ENCODE data around the gene GBF1. TPM values are rescaled to one million over a fixed set of nuclear protein-coding genes. Genes with fewer than 3 reads are reported as not detected.

The GBF1 gene
- total and polyA plus RNA-seq, 2 donors = 22.9 to 29.3 TPM

GRCh38 chr10:102310361-102311024 lies 65.2 kb downstream of the GBF1 start:
- DNase-seq (ENCODE audit: extremely low spot score) = no peak
- 68% methylated on average over 4 of the region's 4 CpGs for WGBS
- Histone ChIP-seq H3K36me3 (ENCODE audit: insufficient read depth) (peaks cover 2% of the 10 kb centered on the region), H3K27ac (ENCODE audit: low read depth) (no peak overlapping the region), H3K4me3 (ENCODE audit: low read depth, low read length) (no peak overlapping the region), H3K4me1 (ENCODE audit: insufficient read depth) (peaks cover 3% of the 10 kb centered on the region)

- H3K36me3 ChIP-seq (ENCODE audit: insufficient read depth) = peaks cover 2% of the 10 kb centered on the region
- WGBS = 47% methylated on average over 3 of the region's 3 CpGs
- no peak overlapping the region for H3K27ac ChIP-seq (ENCODE audit: low read depth)
- H3K4me1 ChIP-seq (ENCODE audit: insufficient read depth) = peaks cover 3% of the 10 kb centered on the region
- no peak for DNase-seq (ENCODE audit: extremely low spot score)
- no peak overlapping the region for H3K4me3 ChIP-seq (ENCODE audit: low read depth, low read length)
Observed at GRCh38 chr10:102311025-102311420, 65.7 kb downstream of the GBF1 start.

GRCh38 chr10:102312683-102313082 lies 67.4 kb downstream of the GBF1 start:
- Histone ChIP-seq H3K4me3 (ENCODE audit: low read depth, low read length) (no peak overlapping the region), H3K4me1 (ENCODE audit: insufficient read depth) (peaks cover 3% of the 10 kb centered on the region), H3K27ac (ENCODE audit: low read depth) (no peak overlapping the region), H3K36me3 (ENCODE audit: insufficient read depth) (peaks cover 2% of the 10 kb centered on the region)
- no peak for DNase-seq (ENCODE audit: extremely low spot score)
- WGBS = 76% methylated on average over 1 of the region's 1 CpG

- 36% methylated on average over 8 of the region's 8 CpGs for WGBS
- Histone ChIP-seq H3K36me3 (ENCODE audit: insufficient read depth) (peaks cover 2% of the 10 kb centered on the region), H3K4me3 (ENCODE audit: low read depth, low read length) (no peak overlapping the region), H3K27ac (ENCODE audit: low read depth) (no peak overlapping the region), H3K4me1 (ENCODE audit: insufficient read depth) (peaks cover 3% of the 10 kb centered on the region)
- no peak for DNase-seq (ENCODE audit: extremely low spot score)
Observed at GRCh38 chr10:102313221-102313896, 68.0 kb downstream of the GBF1 start.

- 97% methylated on average over 1 of the region's 1 CpG for WGBS
- no peak overlapping the region for H3K27ac ChIP-seq (ENCODE audit: low read depth)
- H3K4me1 ChIP-seq (ENCODE audit: insufficient read depth) = peaks cover 3% of the 10 kb centered on the region
- DNase-seq (ENCODE audit: extremely low spot score) = no peak
- no peak overlapping the region for H3K4me3 ChIP-seq (ENCODE audit: low read depth, low read length)
- no peaks in the 10 kb centered on the region for H3K36me3 ChIP-seq (ENCODE audit: insufficient read depth)
Observed at GRCh38 chr10:102314801-102315200, 69.5 kb downstream of the GBF1 start.

GRCh38 chr10:102316421-102316820 lies 71.1 kb downstream of the GBF1 start:
- no peaks in the 10 kb centered on the region for H3K4me1 ChIP-seq (ENCODE audit: insufficient read depth)
- WGBS = 88% methylated on average over 1 of the region's 1 CpG
- no peak for DNase-seq (ENCODE audit: extremely low spot score)
- H3K4me3 ChIP-seq (ENCODE audit: low read depth, low read length) = no peak overlapping the region
- no peak overlapping the region for H3K27ac ChIP-seq (ENCODE audit: low read depth)
- H3K36me3 ChIP-seq (ENCODE audit: insufficient read depth) = no peaks in the 10 kb centered on the region

- DNase-seq (ENCODE audit: extremely low spot score) = no peak
- Histone ChIP-seq H3K4me1 (ENCODE audit: insufficient read depth) (no peaks in the 10 kb centered on the region), H3K27ac (ENCODE audit: low read depth) (no peak overlapping the region), H3K36me3 (ENCODE audit: insufficient read depth) (peaks cover 2% of the 10 kb centered on the region), H3K4me3 (ENCODE audit: low read depth, low read length) (no peak overlapping the region)
- WGBS = 88% methylated on average over 2 of the region's 2 CpGs
Observed at GRCh38 chr10:102322914-102323313, 77.6 kb downstream of the GBF1 start.

- DNase-seq (ENCODE audit: extremely low spot score) = no peak
- WGBS = 66% methylated on average over 3 of the region's 3 CpGs
- H3K36me3 ChIP-seq (ENCODE audit: insufficient read depth) = peaks cover 2% of the 10 kb centered on the region
- H3K27ac ChIP-seq (ENCODE audit: low read depth) = no peak overlapping the region
- no peak overlapping the region for H3K4me3 ChIP-seq (ENCODE audit: low read depth, low read length)
- no peaks in the 10 kb centered on the region for H3K4me1 ChIP-seq (ENCODE audit: insufficient read depth)
Observed at GRCh38 chr10:102324061-102324460, 78.7 kb downstream of the GBF1 start.

GRCh38 chr10:102326031-102326430 lies 80.7 kb downstream of the GBF1 start:
- WGBS = 69% methylated on average over 4 of the region's 4 CpGs
- Histone ChIP-seq H3K4me1 (ENCODE audit: insufficient read depth) (no peaks in the 10 kb centered on the region), H3K4me3 (ENCODE audit: low read depth, low read length) (no peak overlapping the region), H3K36me3 (ENCODE audit: insufficient read depth) (peaks cover 2% of the 10 kb centered on the region), H3K27ac (ENCODE audit: low read depth) (no peak overlapping the region)
- no peak for DNase-seq (ENCODE audit: extremely low spot score)

GRCh38 chr10:102327002-102327401 lies 81.7 kb downstream of the GBF1 start:
- H3K4me3 ChIP-seq (ENCODE audit: low read depth, low read length) = no peak overlapping the region
- H3K27ac ChIP-seq (ENCODE audit: low read depth) = no peak overlapping the region
- 70% methylated on average over 5 of the region's 5 CpGs for WGBS
- DNase-seq (ENCODE audit: extremely low spot score) = no peak
- peaks cover 2% of the 10 kb centered on the region for H3K36me3 ChIP-seq (ENCODE audit: insufficient read depth)
- H3K4me1 ChIP-seq (ENCODE audit: insufficient read depth) = no peaks in the 10 kb centered on the region

GRCh38 chr10:102327641-102328040 lies 82.3 kb downstream of the GBF1 start:
- DNase-seq (ENCODE audit: extremely low spot score) = no peak
- Histone ChIP-seq H3K4me1 (ENCODE audit: insufficient read depth) (no peaks in the 10 kb centered on the region), H3K36me3 (ENCODE audit: insufficient read depth) (peaks cover 2% of the 10 kb centered on the region), H3K27ac (ENCODE audit: low read depth) (no peak overlapping the region), H3K4me3 (ENCODE audit: low read depth, low read length) (no peak overlapping the region)
- whole genome bisulfite sequencing = 85% methylated on average over 2 of the region's 2 CpGs

GRCh38 chr10:102332772-102333171 lies 87.4 kb downstream of the GBF1 start:
- Histone ChIP-seq H3K36me3 (ENCODE audit: insufficient read depth) (no peaks in the 10 kb centered on the region), H3K27ac (ENCODE audit: low read depth) (no peak overlapping the region), H3K4me3 (ENCODE audit: low read depth, low read length) (no peak overlapping the region), H3K4me1 (ENCODE audit: insufficient read depth) (no peaks in the 10 kb centered on the region)
- no peak for DNase-seq (ENCODE audit: extremely low spot score)

- no peak overlapping the region for H3K4me3 ChIP-seq (ENCODE audit: low read depth, low read length)
- H3K27ac ChIP-seq (ENCODE audit: low read depth) = no peak overlapping the region
- no peak for DNase-seq (ENCODE audit: extremely low spot score)
- no peaks in the 10 kb centered on the region for H3K4me1 ChIP-seq (ENCODE audit: insufficient read depth)
- WGBS = 54% methylated on average over 4 of the region's 4 CpGs
- no peaks in the 10 kb centered on the region for H3K36me3 ChIP-seq (ENCODE audit: insufficient read depth)
Observed at GRCh38 chr10:102334101-102334500, 88.8 kb downstream of the GBF1 start.

GRCh38 chr10:102335184-102335583 lies 89.9 kb downstream of the GBF1 start:
- Histone ChIP-seq H3K4me1 (ENCODE audit: insufficient read depth) (no peaks in the 10 kb centered on the region), H3K27ac (ENCODE audit: low read depth) (no peak overlapping the region), H3K4me3 (ENCODE audit: low read depth, low read length) (no peak overlapping the region), H3K36me3 (ENCODE audit: insufficient read depth) (no peaks in the 10 kb centered on the region)
- WGBS = 84% methylated on average over 3 of the region's 3 CpGs
- DNase-seq (ENCODE audit: extremely low spot score) = no peak

All from urinary bladder (tissue), 4 donors.